IPS-20b (cell line): ENCODE data around the gene GPRIN3.

ENCODE experiments used
- H3K27ac ChIP-seq: one replicate; pipeline ENCODE4 v1.5.1; 2013; ENCODE audit warnings: low read length
- H3K27me3 ChIP-seq: 2 replicates; pipeline ENCODE4 v1.6.1; 2013; ENCODE audit warnings: mild to moderate bottlenecking, low read length, inconsistent platforms; ENCODE audit not compliant: insufficient read depth
- H3K36me3 ChIP-seq: 2 replicates; pipeline ENCODE4 v1.6.1; 2013; ENCODE audit warnings: low read depth, mild to moderate bottlenecking, inconsistent platforms, low read length, moderate library complexity; ENCODE audit not compliant: insufficient read depth
- H3K4me1 ChIP-seq: 2 replicates; pipeline ENCODE4 v1.6.1; 2013; ENCODE audit warnings: mild to moderate bottlenecking, control low read depth, inconsistent platforms, low read length, moderate library complexity; ENCODE audit not compliant: insufficient read depth
- H3K4me3 ChIP-seq: 2 replicates; pipeline ENCODE4 v1.5.1; 2013; ENCODE audit warnings: mild to moderate bottlenecking, low read length, inconsistent platforms
- H3K9ac ChIP-seq: 2 replicates; pipeline ENCODE4 v1.6.1; 2013; ENCODE audit warnings: low read depth, mild to moderate bottlenecking, inconsistent platforms, low read length, moderate library complexity
- H3K9me3 ChIP-seq: 2 replicates; pipeline ENCODE4 v1.6.1; 2013; ENCODE audit warnings: mild to moderate bottlenecking, low read depth, low read length, inconsistent platforms; ENCODE audit not compliant: insufficient read depth

GPRIN3 gene

GRCh38 chr4:89226665-89227574 is 80.7 kb downstream of the GPRIN3 start:
- no peaks in the 10 kb centered on the region for H3K27me3 ChIP-seq
- no peaks in the 10 kb centered on the region for H3K4me1 ChIP-seq
- H3K4me3 ChIP-seq: no peak overlapping the region
- H3K36me3 ChIP-seq: no peaks in the 10 kb centered on the region
- H3K9me3 ChIP-seq: no peaks in the 10 kb centered on the region
- no peak overlapping the region for H3K27ac ChIP-seq
- no peak overlapping the region for H3K9ac ChIP-seq

- Histone ChIP-seq H3K4me1 (peaks cover 4% of the 10 kb centered on the region; the same call in 1 of the 2 replicates), H3K27me3 (no peaks in the 10 kb centered on the region), H3K36me3 (no peaks in the 10 kb centered on the region), H3K27ac (no peak overlapping the region), H3K9ac (no peak overlapping the region), H3K4me3 (no peak overlapping the region), H3K9me3 (no peaks in the 10 kb centered on the region)
Observed at GRCh38 chr4:89222170-89222569, 85.4 kb downstream of the GPRIN3 start.

DNA sequence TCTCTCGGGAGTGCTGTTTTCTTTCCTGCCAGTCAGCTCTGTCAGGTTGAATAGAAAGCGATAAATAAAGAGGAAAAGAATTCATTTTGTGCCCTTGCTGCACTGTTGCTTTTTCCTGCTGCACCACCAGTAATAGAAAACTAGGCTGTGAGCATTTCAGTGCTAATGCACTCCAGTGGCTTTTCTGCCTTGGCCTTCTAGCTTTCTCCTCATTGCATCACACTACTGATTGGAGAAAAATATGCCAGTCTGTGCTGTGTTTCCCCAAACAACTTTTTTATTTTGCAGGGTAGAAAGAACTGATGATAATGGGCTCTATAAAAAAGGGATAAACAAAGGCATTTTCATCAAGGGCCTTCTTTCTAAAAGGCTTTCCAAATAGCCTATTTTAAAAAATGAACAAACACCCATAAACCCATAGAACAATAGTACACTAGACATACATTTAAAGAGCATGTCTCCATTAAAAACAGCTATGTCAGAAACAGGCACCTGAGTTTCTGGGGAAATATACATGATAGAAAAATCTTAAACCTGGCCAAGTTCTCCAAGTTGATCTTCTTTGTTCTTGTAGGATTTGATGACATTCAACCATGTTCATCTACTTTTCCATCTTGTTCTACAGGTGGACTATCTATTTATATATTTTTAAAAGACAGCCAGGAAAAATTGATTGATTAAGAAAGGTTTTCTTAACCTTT is 86.3 kb downstream of the GPRIN3 start:
- no peaks in the 10 kb centered on the region for H3K36me3 ChIP-seq
- peaks cover 4% of the 10 kb centered on the region; the same call in 1 of the 2 replicates for H3K4me1 ChIP-seq
- no peak overlapping the region for H3K4me3 ChIP-seq
- H3K27me3 ChIP-seq: no peaks in the 10 kb centered on the region
- H3K9ac ChIP-seq: no peak overlapping the region
- H3K9me3 ChIP-seq: no peaks in the 10 kb centered on the region
- no peak overlapping the region for H3K27ac ChIP-seq

DNA sequence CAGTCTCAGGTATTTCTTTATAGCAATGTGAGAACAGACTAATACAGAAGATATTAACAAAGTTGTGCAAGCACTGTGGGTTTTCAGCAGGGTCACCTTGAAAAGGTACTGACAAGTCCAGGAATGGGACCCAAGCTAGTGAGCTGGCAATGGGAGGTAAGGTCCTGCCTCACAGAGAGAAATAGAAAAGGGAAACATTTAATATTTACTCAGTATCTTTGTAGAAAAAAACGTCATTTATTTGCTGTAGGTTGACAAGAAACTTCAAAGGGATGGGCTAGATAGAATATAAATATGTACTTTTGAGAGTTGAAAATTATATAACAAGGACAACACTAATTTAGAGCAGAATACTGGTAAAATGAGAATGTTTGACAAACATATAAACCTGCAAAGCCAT is 89.0 kb downstream of the GPRIN3 start:
- Histone ChIP-seq H3K4me3 (no peak overlapping the region), H3K36me3 (no peaks in the 10 kb centered on the region), H3K27ac (no peak overlapping the region), H3K9ac (no peak overlapping the region), H3K4me1 (peaks cover 4% of the 10 kb centered on the region; the same call in 1 of the 2 replicates), H3K9me3 (no peaks in the 10 kb centered on the region), H3K27me3 (no peaks in the 10 kb centered on the region)

GRCh38 chr4:89217604-89218003 is 90.0 kb downstream of the GPRIN3 start:
- Histone ChIP-seq H3K9ac (no peak overlapping the region), H3K4me1 (peaks cover 4% of the 10 kb centered on the region; the same call in 1 of the 2 replicates)

DNA sequence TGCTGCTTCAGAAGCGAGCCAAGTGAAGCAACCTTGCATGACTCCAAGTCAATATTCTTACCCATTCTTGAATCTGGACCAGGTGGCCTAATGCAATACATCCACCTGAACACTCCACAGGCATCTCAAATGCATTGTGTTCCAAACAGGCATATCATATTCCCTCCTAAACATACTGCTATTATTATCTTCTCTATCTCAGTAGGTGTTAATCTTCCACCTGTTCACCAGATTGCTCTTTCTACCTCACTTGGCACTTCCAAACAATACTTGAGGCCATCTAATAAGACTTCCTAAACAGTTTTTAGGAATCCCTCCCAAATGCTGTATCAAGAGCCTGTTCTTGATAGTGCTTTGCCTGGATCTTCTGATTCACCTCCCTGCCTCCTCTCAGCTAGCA is 90.7 kb downstream of the GPRIN3 start:
- no peaks in the 10 kb centered on the region for H3K36me3 ChIP-seq
- peaks cover 4% of the 10 kb centered on the region; the same call in 1 of the 2 replicates for H3K4me1 ChIP-seq
- H3K9ac ChIP-seq: no peak overlapping the region
- H3K27ac ChIP-seq: no peak overlapping the region
- H3K4me3 ChIP-seq: no peak overlapping the region
- H3K27me3 ChIP-seq: no peaks in the 10 kb centered on the region
- H3K9me3 ChIP-seq: no peaks in the 10 kb centered on the region

More at GRCh38 chr4:89217604-89218003, 90.0 kb downstream of the GPRIN3 start:
- Histone ChIP-seq H3K27me3 (no peaks in the 10 kb centered on the region), H3K4me3 (no peak overlapping the region), H3K27ac (no peak overlapping the region), H3K9me3 (no peaks in the 10 kb centered on the region), H3K36me3 (no peaks in the 10 kb centered on the region)

GRCh38 chr4:89216422-89216821 is 91.2 kb downstream of the GPRIN3 start:
- H3K36me3 ChIP-seq: no peaks in the 10 kb centered on the region
- peaks cover 4% of the 10 kb centered on the region; the same call in 1 of the 2 replicates for H3K4me1 ChIP-seq
- H3K27me3 ChIP-seq: no peaks in the 10 kb centered on the region
- no peak overlapping the region for H3K9ac ChIP-seq
- H3K27ac ChIP-seq: no peak overlapping the region
- H3K9me3 ChIP-seq: no peaks in the 10 kb centered on the region
- no peak overlapping the region for H3K4me3 ChIP-seq

DNA sequence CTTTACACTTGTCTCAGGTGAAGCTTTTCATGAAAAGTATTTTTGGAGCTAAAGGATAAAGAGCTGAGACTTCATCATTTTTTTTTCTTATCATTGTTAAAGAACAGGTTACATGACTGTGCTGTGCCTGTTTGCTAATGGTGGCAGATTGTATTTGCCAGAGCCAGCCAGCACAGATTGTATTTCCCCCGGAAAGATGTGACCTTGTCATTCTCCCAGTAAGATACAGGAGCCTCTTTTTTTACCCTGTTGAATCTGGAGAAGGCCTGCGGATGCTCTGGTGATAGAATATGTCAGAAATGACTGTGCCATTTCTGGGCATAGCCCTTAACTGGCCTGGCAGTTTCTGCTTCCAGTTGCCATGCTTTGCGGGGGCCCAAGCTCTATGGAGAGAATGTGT is 91.9 kb downstream of the GPRIN3 start:
- Histone ChIP-seq H3K9ac (no peak overlapping the region), H3K27ac (no peak overlapping the region), H3K4me3 (no peak overlapping the region), H3K36me3 (no peaks in the 10 kb centered on the region), H3K9me3 (no peaks in the 10 kb centered on the region), H3K4me1 (peaks cover 4% of the 10 kb centered on the region; the same call in 1 of the 2 replicates), H3K27me3 (no peaks in the 10 kb centered on the region)

GRCh38 chr4:89214308-89214707 is 93.3 kb downstream of the GPRIN3 start:
- H3K27me3 ChIP-seq: no peaks in the 10 kb centered on the region
- no peaks in the 10 kb centered on the region for H3K9me3 ChIP-seq
- no peak overlapping the region for H3K4me3 ChIP-seq
- H3K27ac ChIP-seq: no peak overlapping the region
- no peaks in the 10 kb centered on the region for H3K4me1 ChIP-seq
- H3K9ac ChIP-seq: no peak overlapping the region
- H3K36me3 ChIP-seq: no peaks in the 10 kb centered on the region

DNA sequence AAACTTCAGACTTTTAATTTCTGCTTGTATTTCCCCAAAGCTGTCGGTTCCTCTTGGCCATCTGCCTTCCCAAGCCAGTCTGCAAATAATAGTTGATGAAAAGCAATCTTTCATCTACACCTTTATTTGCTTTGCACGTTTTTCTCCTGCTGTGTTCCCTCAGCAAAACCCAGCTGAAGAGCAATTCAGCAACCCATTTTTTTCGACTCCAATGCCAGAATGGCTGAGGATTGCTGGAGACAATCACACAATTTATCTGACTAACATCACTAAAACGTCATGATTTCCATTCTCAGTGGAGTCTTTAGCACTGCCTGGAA is 94.3 kb downstream of the GPRIN3 start:
- H3K27ac ChIP-seq: no peak overlapping the region
- no peak overlapping the region for H3K9ac ChIP-seq
- H3K36me3 ChIP-seq: no peaks in the 10 kb centered on the region
- no peaks in the 10 kb centered on the region for H3K4me1 ChIP-seq
- H3K9me3 ChIP-seq: no peaks in the 10 kb centered on the region
- H3K4me3 ChIP-seq: no peak overlapping the region
- H3K27me3 ChIP-seq: no peaks in the 10 kb centered on the region

GRCh38 chr4:89212666-89213381 is 94.8 kb downstream of the GPRIN3 start:
- Histone ChIP-seq H3K27ac (no peak overlapping the region), H3K4me3 (no peak overlapping the region), H3K27me3 (no peaks in the 10 kb centered on the region), H3K9me3 (no peaks in the 10 kb centered on the region), H3K4me1 (no peaks in the 10 kb centered on the region), H3K36me3 (no peaks in the 10 kb centered on the region), H3K9ac (no peak overlapping the region)
